NCI-H1694 (cell line): ENCODE data around the gene RGL1.

Source experiments
- DNase-seq: peaks from one replicate; lab custom pipeline; 2025; lab: John Stamatoyannopoulos, UW

RGL1 gene

GRCh38 chr1:183957216-183957830 lies 152.4 kb downstream of the RGL1 start:
- no peak for DNase-seq

- DNase-seq = no peak
Observed at GRCh38 chr1:183958958-183959357, 154.0 kb downstream of the RGL1 start.

GRCh38 chr1:183961132-183961531 lies 156.2 kb downstream of the RGL1 start:
- DNase-seq = no peak

GRCh38 chr1:183962903-183963302 lies 158.0 kb downstream of the RGL1 start:
- DNase-seq = no peak

- DNase-seq = no peak
Observed at GRCh38 chr1:183965726-183966125, 160.8 kb downstream of the RGL1 start.

DNA sequence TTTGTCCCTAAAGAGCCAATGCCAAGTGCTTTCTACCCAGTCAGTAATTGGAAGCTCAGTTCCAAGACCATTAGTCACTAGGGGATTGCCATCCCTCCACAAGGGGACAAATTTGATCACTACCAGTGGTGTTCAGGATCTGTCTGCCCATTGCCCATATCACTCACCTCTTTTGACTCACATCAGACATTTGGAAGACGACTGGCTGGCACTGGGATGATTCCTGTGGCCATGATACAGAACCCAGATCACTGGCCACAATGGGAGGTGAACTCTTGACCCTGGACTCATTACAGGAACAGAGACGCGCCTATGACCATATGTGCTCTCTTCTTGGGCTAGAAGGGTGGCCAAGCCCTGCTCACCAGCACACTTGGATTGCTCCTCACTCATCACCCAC lies 161.6 kb downstream of the RGL1 start:
- DNase-seq = no peak

DNA sequence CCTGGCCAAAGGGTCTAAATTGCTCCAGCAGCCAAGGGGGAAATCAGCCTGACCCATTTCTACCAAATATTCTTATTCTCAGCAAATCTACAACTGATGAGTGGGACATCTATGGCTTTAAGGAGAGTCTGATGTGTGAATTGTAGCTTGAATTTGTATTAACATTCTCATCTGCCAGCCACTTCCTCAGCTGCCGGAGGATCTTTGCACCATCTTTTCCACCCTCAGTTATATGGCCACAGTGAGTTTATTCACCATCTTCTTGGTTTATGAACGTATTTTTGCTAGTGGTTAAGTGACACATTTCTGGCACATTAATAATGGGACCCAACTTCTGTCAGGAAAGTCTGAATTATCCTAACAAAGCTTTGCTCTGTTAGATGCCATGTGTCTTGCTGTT lies 163.0 kb downstream of the RGL1 start:
- no peak for DNase-seq

DNA sequence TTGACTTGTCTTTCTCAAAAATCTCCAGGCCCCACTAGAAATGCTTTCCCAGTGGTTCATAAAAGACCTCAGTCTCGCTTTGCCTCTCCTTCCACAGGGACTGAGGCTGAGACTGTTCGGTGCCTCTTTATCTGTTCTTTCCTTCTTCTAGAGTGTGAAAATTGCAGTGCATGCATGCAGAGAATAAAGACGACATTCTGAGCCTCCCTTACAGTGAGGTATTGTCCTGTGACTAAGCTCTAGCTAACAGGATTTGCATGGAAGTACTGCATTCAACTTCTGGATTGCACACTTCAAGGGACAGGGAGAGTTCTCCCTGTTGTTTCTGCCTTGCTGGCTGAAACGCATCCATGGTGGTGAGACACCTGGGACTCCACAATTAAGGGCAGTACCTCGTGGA lies 163.5 kb downstream of the RGL1 start:
- DNase-seq = no peak

DNA sequence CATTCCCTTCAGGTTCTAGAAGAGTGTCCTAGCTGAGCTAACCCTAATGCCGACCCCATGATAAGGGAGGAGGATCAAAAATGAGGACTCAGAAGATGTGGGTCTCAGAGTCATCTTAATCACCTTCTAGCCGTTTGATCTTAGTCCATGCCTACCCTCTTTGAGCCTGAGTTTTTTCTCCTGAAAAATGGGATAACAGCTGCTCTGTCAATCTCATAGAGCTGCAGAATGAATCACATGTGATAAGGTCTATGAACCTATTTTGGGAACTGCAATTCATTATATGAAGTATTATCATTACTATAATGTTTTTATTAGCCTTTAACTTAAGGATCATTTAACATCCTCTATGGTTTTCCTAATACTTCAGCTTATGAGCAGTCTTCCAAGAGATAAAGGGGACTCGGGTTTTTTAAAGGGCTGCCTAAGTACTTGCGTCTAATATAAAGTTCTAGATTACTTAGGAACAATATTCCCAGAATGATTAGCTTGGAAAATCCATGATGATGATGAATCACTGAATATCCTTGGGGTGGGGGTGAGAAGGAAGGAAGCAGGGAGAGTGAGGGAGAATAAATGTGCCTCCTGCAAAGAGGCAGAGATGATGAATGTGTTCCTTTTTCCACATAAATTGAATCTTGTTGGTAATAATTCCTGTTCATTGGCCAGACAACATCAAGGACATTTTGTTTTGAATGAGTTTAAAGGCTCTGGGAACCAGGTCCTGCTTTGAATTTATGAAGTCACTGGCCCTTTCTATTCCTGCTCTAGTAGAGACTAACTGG lies 165.8 kb downstream of the RGL1 start:
- DNase-seq = no peak

DNA sequence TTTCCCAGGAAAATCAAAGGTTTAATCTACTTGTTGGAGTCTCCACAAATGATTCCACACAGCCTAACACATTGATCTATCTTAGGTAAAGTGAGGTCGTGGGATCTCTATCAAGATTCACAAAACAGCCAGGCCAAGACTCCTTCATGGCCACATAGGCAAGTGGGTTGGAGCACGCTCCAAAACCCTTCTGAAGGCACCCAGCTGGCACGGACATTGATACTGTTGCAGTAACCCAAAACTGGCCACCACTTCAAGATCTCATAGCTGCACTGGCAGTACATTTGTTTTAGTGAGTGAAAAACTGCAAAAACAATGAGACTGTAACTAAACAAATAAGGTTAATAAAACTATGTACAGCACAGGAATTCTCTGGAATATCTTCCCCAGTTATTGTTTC lies 170.7 kb downstream of the RGL1 start:
- DNase-seq = no peak

GRCh38 chr1:183977717-183978116 lies 172.8 kb downstream of the RGL1 start:
- no peak for DNase-seq
